ENCODE data around the gene CYTH4. TPM values are rescaled to one million over a fixed set of nuclear protein-coding genes. Genes with fewer than 3 reads are reported as not detected.

Gene CYTH4
- total and polyA plus RNA-seq, 2 donors (not counting 3 experiments of a cell fraction or from before 2014, with no cell fraction given): 0.06 TPM; not detected in 1

GRCh38 chr22:37343863-37344734 lies 61.8 kb downstream of the CYTH4 start:
- FAIRE-seq: no peak
- CTCF ChIA-PET: no interaction called here

More at GRCh38 chr22:37343863-37344734, 61.8 kb downstream of the CYTH4 start:
- H3K9ac ChIP-seq (replicated peaks; ENCODE audit: extremely low read depth, insufficient read depth, low read length): no peak overlapping the region
- H3K4me2 ChIP-seq (ENCODE audit: insufficient read depth, low read length): no peak overlapping the region
- no peaks in the 10 kb centered on the region for H3K36me3 ChIP-seq (ENCODE audit: control insufficient read depth in 2 of 2, extremely low read depth in 1 of 2, insufficient read depth in 2 of 2, low read length in 2 of 2)
- no peak overlapping the region for H3K27ac ChIP-seq (ENCODE audit: insufficient read depth, low read depth, low read length)
- TF ChIP-seq POLR2A (IDR thresholded peaks at IDR 0.05; ENCODE audit: low read depth, low read length): no peak
- no peak for TF ChIP-seq MAX (IDR thresholded peaks at IDR 0.05; ENCODE audit: insufficient read depth, insufficient read length)
- no peak for TF ChIP-seq EZH2 (IDR thresholded peaks at IDR 0.05; ENCODE audit: borderline replicate concordance, low read depth, low read length, severe bottlenecking)
- TF ChIP-seq CTCF (IDR thresholded peaks at IDR 0.05; ENCODE audit: extremely low read depth in 1 of 2, insufficient read depth in 1 of 2, low read depth in 1 of 2, low read length in 2 of 2): no peak
- H3K4me1 ChIP-seq (ENCODE audit: control insufficient read depth, extremely low read depth, insufficient read depth, low read length): peaks cover 8% of the 10 kb centered on the region
- no TSS peak for BruUV-seq (replicated peaks)
- H3K27me3 ChIP-seq (ENCODE audit: control insufficient read depth in 2 of 2, insufficient read depth in 2 of 2, low read length in 2 of 2): peaks cover 2 to 3% of the 10 kb centered on the region in 2 experiments
- no peaks in the 10 kb centered on the region for H3K9me3 ChIP-seq (replicated peaks; ENCODE audit: control insufficient read depth, insufficient read depth, low read length)
- no peaks in the 10 kb centered on the region for H4K20me1 ChIP-seq (replicated peaks; ENCODE audit: control insufficient read depth, extremely low read depth, insufficient read depth, low read length)
- no peak for DNase-seq (ENCODE audit: low read depth, low spot score)
- POLR2A ChIA-PET: no interaction called here
- no peaks in the 10 kb centered on the region for H3K79me2 ChIP-seq (ENCODE audit: control insufficient read depth, insufficient read depth, low read length)
- H2AFZ ChIP-seq (ENCODE audit: low read depth, low read length): no peak overlapping the region
- dilution Hi-C loops (cut with MboI; ENCODE audit: extremely low pct_ligation_motif_present, low sequenced_read_pairs) (no loop called here), intact Hi-C loops (cut with micrococcal nuclease) (no loop called here)
- no peaks in the 10 kb centered on the region for H3K9me1 ChIP-seq (replicated peaks; ENCODE audit: control insufficient read depth, extremely low read depth, insufficient read depth, low read length)
- H3K4me3 ChIP-seq (replicated peaks in 1 of 3; ENCODE audit: insufficient read depth in 1 of 3, low read depth in 1 of 3, low read length in 3 of 3): no peak overlapping the region

Measured in endothelial cell of umbilical vein (primary cell).